Activated CD4-positive, alpha-beta memory T cell treated with anti-CD3 and anti-CD28 coated beads for 36 hours (primary cell): Measurements from ENCODE around the gene ADAT2. TPM values are rescaled to one million over a fixed set of nuclear protein-coding genes. Genes with fewer than 3 reads are reported as not detected.
"Not testable (repeated sequence)": the region's sequence is repeated elsewhere in the genome, so short reads cannot be mapped to it uniquely, and the experiment has no call there.

ENCODE experiments used
- CTCF ChIA-PET: fragments of 350-600 bp; sonication (Branson Sonifier 250); formaldehyde crosslinking; loops from one replicate; lab custom pipeline; 2021; ENCODE audit warnings: antibody characterized with exemption, inconsistent platforms; lab: Charles Lee
- POLR2A ChIA-PET: fragments of 350-600 bp; sonication (Branson Sonifier 250); formaldehyde crosslinking; loops from one replicate; lab custom pipeline; 2021; ENCODE audit warnings: antibody characterized with exemption; lab: Charles Lee
- DNase-seq: peaks from one replicate; pipeline ENCODE4 v3.0.0-alpha.2; 2020
- H3K27ac Mint-ChIP-seq: one replicate; pipeline ENCODE4 v1.8.0; 2021; ENCODE audit warnings: mixed read lengths
- H3K27me3 Mint-ChIP-seq: one replicate; pipeline ENCODE4 v1.8.0; 2021; ENCODE audit warnings: mixed read lengths
- H3K36me3 Mint-ChIP-seq: one replicate; pipeline ENCODE4 v1.8.0; 2021; ENCODE audit warnings: mixed read lengths
- H3K4me1 Mint-ChIP-seq: one replicate; pipeline ENCODE4 v1.8.0; 2021; ENCODE audit warnings: low read depth, mixed read lengths
- H3K4me3 Mint-ChIP-seq: one replicate; pipeline ENCODE4 v1.8.0; 2021; ENCODE audit warnings: mild to moderate bottlenecking, mixed read lengths
- H3K9me3 Mint-ChIP-seq: one replicate; pipeline ENCODE4 v1.8.0; 2021; ENCODE audit warnings: mixed read lengths
- intact Hi-C: fragments of 100-400 bp; cut with micrococcal nuclease; formaldehyde crosslinking; loops from one replicate; pipeline ENCODE4 v1.15.1; 2023
- total RNA-seq, 2 experiments: library from RNA; stranded (reverse); gene quantifications; one replicate each; pipeline ENCODE4 v1.2.3, GENCODE V29; 2021

Gene ADAT2
- total RNA-seq: 10 to 100 TPM; 26.0 to 27.0 TPM

DNA sequence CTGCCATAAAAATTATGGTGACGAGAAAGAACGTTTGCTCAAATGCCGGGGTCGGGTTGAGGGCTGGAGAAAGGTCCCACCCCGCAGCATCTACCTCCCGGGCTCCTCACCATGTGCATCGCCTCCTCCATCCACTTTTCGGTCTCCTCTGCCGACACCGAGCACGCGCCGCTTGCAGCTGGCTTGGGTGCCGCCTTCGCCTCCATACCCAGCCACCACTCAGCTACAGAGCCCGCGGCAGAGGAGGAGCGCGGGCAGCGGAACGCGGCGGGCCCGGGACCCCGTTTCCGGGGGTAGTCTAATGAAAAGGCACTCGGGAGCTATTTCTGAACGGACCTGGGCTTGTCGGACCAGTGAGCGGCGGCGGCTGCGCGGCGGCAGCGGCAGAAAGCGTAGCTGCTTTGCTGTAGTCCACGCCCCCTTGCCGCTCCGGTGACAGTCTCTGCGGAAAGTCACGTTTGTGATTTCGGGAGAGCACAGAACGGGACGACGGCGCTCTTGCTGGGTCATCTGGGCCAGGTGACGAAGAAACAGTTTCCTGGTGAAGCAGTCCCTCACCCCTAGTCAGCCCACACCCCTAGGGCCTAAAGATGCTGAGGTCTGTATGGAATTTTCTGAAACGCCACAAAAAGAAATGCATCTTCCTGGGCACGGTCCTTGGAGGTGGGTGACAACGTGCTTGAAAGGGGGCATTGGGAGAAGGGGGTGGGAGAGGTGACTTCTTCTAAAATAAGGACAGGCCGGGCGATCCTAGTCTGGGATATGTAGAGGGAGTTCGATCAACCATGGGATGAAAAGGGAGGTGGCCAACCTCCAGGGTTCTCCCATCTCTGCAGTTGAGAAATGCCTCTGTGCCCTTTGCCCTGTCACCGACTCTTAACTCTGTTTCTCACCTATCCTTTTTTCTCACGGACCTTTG, at the start of gene ADAT2, which contains the start of gene PEX3:
Gene ADAT2 (minus strand): TSS at position 243 of the 919 bp plus-strand sequence. CDS start 37 bp downstream, at position 206.
Gene PEX3 (plus strand): TSS at position 353 of the 919 bp plus-strand sequence. CDS start 238 bp downstream, at position 591.
- Mint-ChIP-seq H3K4me1 (peaks cover 45% of the 10 kb centered on the region), H3K27ac (peak within 1 kb of the TSS; percentile 91), H3K4me3 (peak within 1 kb of the TSS; percentile 88), H3K9me3 (no peaks in the 10 kb centered on the region), H3K27me3 (no peaks in the 10 kb centered on the region), H3K36me3 (peaks cover 1% of the 10 kb centered on the region)
- intact Hi-C loops: loop anchor here (1.0 to 5.0 kb wide), 10 partner anchors 9 to 1303 kb away; partner anchors contain the start of genes AIG1, FUCA2, NMBR and VTA1
- ChIA-PET CTCF (interaction anchor here (0.7 to 1.5 kb wide), 4 partner anchors 8 to 563 kb away, joined by 3 to 5 read pairs (median 4); partner anchors contain the start of gene FUCA2), POLR2A (interaction anchor here (0.7 to 2.0 kb wide), 12 partner anchors 9 to 631 kb away, joined by 3 to 10 read pairs (median 4); partner anchors contain the start of genes FUCA2 and LTV1)
- peak; percentile 97 for DNase-seq

DNA sequence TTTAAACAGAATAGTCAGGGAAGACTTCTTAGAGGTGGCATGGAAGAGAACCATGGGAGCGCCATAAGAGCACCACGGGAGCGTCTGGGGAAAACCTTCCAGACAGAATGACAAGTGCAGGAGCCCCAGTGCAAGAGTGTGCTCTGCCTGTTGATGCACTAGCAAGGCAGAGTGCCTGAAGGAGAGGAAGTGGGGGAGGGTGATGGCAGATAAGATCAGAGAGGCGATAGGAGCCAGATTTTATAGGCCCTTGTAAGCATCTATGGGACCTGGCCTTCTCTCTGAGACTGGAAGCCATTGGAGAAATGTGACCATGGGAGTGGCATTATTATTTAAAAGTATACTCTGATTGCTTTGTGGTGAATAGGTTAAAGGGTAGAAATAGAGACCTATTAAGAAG, 47.9 kb upstream of the ADAT2 start:
- no peak for DNase-seq
- no peak overlapping the region for H3K4me3 Mint-ChIP-seq
- H3K9me3 Mint-ChIP-seq: no peaks in the 10 kb centered on the region
- H3K27ac Mint-ChIP-seq: no peak overlapping the region
- H3K4me1 Mint-ChIP-seq: peaks cover 16% of the 10 kb centered on the region
- peaks cover 9% of the 10 kb centered on the region for H3K36me3 Mint-ChIP-seq
- no peaks in the 10 kb centered on the region for H3K27me3 Mint-ChIP-seq
- intact Hi-C loops: no loop called here
- ChIA-PET POLR2A (no interaction called here), CTCF (no interaction called here)

DNA sequence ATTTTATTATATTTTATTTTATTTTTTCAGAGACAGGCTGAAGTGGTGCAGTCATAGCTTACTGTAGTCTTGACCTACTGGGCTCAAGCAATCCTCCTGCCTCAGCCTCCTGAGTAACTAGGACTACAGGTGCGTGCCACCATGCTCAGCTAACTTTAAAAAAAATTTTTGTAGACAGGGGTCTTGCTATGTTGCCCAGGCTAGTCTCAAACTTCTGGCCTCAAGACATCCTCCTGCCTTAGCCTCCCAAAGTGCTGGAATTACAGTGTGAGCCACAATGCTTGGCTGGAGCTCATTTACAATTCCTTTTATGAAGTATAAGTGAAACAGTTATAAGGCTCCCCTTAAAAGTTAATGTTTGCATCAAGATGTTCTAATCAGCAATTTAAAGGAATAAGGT, 46.5 kb upstream of the ADAT2 start:
- Mint-ChIP-seq H3K27me3 (no peaks in the 10 kb centered on the region), H3K9me3 (no peaks in the 10 kb centered on the region), H3K36me3 (peaks cover 9% of the 10 kb centered on the region), H3K4me3 (no peak overlapping the region), H3K27ac (no peak overlapping the region), H3K4me1 (peaks cover 16% of the 10 kb centered on the region)
- ChIA-PET POLR2A (no interaction called here), CTCF (no interaction called here)
- intact Hi-C loops: no loop called here
- no peak for DNase-seq

DNA sequence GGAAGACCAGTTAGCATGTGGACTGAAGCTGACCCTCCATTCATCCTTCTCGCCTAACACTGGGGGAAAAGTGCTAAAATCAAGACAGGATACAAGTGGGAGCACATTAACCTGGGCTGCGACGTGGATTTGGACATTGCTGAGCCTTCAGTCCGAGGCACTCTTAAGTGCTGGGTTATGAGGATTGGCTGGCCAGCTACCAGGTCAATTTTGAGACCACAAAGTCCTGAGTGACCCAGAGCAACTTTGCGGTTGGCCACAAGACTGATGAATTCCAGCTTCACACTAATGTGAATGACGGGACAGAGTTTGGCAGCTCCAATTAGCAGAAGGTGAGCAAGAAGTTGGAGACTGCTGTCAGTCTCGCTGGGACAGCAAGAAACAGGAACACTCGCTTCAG, 40.3 kb upstream of the ADAT2 start:
- H3K4me1 Mint-ChIP-seq: no peaks in the 10 kb centered on the region
- ChIA-PET CTCF (no interaction called here), POLR2A (no interaction called here)
- H3K9me3 Mint-ChIP-seq: no peaks in the 10 kb centered on the region
- no peak for DNase-seq
- no peak overlapping the region for H3K27ac Mint-ChIP-seq
- no peaks in the 10 kb centered on the region for H3K36me3 Mint-ChIP-seq
- no peaks in the 10 kb centered on the region for H3K27me3 Mint-ChIP-seq
- no peak overlapping the region for H3K4me3 Mint-ChIP-seq
- intact Hi-C loops: no loop called here

DNA sequence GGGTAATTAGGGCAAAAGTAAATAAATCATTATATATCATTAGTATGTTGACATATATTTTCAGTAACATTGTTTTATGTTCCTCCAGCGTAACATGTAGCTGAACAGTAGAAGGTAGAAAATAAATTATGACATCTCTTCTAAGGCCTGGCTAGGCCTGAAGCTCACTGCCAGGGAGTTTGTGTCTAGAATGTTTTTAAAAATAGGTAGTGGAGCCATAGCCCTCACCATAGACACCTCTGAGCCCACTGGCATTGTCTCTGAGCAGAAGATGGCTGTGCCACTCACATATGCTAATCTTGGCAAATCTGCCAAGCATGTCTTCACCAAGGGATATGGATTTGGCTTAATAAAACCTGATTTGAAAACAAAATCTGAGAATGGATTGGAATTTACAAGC, 39.7 kb upstream of the ADAT2 start:
- ChIA-PET CTCF (no interaction called here), POLR2A (no interaction called here)
- intact Hi-C loops: no loop called here
- Mint-ChIP-seq H3K27ac (no peak overlapping the region), H3K4me1 (no peaks in the 10 kb centered on the region), H3K27me3 (no peaks in the 10 kb centered on the region), H3K9me3 (no peaks in the 10 kb centered on the region), H3K4me3 (no peak overlapping the region), H3K36me3 (peaks cover 1% of the 10 kb centered on the region)
- DNase-seq: no peak

DNA sequence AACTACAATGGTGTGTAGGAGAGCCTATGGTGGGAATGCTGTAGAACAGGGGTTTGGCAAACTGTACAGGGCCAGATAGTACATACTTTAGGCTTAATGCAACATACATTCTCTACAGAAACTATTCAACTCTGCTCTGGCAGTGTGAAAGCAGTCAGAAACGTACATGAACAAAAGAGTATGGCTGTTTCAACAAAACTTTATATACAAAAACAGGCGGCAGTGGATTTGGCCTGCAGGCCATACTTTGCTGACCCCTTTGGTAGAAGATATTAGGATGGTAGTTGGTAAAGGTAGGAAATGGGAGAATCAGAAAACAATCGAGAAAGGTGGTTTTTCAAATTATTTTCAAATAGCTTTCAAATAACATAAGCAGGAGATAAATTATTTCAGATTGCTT, 36.3 kb upstream of the ADAT2 start:
- Mint-ChIP-seq H3K4me1 (no peaks in the 10 kb centered on the region), H3K27me3 (no peaks in the 10 kb centered on the region), H3K4me3 (no peak overlapping the region), H3K36me3 (peaks cover 5% of the 10 kb centered on the region), H3K9me3 (no peaks in the 10 kb centered on the region), H3K27ac (no peak overlapping the region)
- CTCF ChIA-PET: interaction anchor here (0.7 to 1.4 kb wide), 3 partner anchors 16 to 1298 kb away, joined by 3 to 6 read pairs (median 4); no protein-coding TSS in a partner anchor
- intact Hi-C loops: no loop called here
- POLR2A ChIA-PET: interaction anchor here (1.0 kb wide), 1 partner anchor 34 kb away, joined by 3 read pairs; no protein-coding TSS in a partner anchor
- DNase-seq: no peak

DNA sequence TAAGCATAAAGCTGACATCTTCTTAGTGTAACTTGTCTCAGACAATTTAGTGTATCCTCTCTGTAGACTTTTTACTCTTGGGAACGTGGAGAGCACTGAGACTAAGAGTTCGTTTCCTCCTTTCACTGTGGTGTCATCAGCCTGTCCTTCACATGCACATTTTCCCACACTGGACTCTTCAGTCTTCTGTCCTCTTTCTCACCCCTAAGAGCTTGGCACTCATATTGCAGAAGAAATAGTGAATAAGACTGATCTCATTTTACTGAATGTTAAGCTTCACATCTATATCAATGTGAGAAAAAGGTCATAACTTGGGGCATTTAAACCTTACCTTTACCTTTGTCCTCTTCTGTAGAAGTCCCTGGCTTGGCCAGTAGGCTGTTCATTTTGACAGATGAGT, 35.5 kb upstream of the ADAT2 start:
- intact Hi-C loops: no loop called here
- H3K9me3 Mint-ChIP-seq: no peaks in the 10 kb centered on the region
- H3K27ac Mint-ChIP-seq: peak overlapping the region; percentile 33
- ChIA-PET CTCF (no interaction called here), POLR2A (no interaction called here)
- DNase-seq: no peak
- H3K27me3 Mint-ChIP-seq: no peaks in the 10 kb centered on the region
- no peaks in the 10 kb centered on the region for H3K4me1 Mint-ChIP-seq
- H3K4me3 Mint-ChIP-seq: no peak overlapping the region
- H3K36me3 Mint-ChIP-seq: peaks cover 5% of the 10 kb centered on the region

DNA sequence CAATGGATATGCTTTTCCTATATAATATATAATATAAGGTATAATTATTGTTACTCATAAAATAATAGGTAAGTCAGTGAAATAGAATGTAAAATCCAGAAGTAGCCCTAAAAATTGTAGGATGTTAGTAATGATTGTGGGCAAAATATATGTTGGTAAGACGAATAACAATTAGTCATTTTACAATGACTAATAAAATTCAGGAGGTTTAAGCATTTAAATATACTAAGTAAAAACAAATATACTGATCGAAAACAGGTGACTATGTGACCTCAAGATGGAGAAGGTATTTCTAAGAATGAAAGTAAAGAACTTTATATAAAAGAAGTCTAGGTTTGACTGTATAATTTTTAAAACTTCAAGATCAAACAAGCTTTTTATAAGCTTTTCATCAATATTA, 32.1 kb upstream of the ADAT2 start:
- intact Hi-C loops: no loop called here

DNA sequence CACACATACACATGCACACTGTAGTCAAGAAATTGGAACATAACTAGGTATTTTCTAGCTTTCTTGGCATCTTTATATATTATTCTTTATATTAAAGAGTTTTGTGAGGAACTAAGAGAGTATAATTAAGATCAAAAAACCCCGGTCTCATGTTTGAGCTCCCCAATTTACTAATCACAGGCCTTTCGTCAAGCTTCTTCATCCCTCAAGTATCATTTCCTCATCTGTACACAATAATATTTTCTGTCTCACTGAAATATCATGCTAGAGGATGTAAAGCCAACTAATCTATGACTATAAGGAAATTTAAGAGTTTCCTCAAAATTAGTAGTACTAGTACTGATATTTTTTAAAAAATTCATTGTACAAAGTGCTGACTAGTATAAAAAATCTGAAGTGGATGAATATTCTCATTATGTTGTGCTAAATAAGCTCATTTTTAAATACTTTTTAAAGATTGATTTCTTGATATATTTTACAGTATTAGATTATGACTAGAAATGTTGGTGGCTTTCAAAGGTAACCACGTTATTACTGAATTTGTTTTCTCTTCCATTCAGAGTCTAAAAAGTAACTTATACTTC, 28.1 kb upstream of the ADAT2 start:
- no peak for DNase-seq
- no peak overlapping the region for H3K27ac Mint-ChIP-seq
- no peak overlapping the region for H3K4me3 Mint-ChIP-seq
- ChIA-PET CTCF (no interaction called here), POLR2A (no interaction called here)
- H3K36me3 Mint-ChIP-seq: peaks cover 27% of the 10 kb centered on the region
- intact Hi-C loops: no loop called here
- H3K27me3 Mint-ChIP-seq: no peaks in the 10 kb centered on the region
- no peaks in the 10 kb centered on the region for H3K4me1 Mint-ChIP-seq
- no peaks in the 10 kb centered on the region for H3K9me3 Mint-ChIP-seq

More for the DNA sequence above, 32.1 kb upstream of the ADAT2 start:
- H3K9me3 Mint-ChIP-seq: no peaks in the 10 kb centered on the region
- POLR2A ChIA-PET: no interaction called here
- peaks cover 13% of the 10 kb centered on the region for H3K36me3 Mint-ChIP-seq
- no peak overlapping the region for H3K27ac Mint-ChIP-seq
- H3K4me3 Mint-ChIP-seq: no peak overlapping the region
- CTCF ChIA-PET: no interaction called here
- no peak for DNase-seq
- no peaks in the 10 kb centered on the region for H3K4me1 Mint-ChIP-seq
- H3K27me3 Mint-ChIP-seq: no peaks in the 10 kb centered on the region

DNA sequence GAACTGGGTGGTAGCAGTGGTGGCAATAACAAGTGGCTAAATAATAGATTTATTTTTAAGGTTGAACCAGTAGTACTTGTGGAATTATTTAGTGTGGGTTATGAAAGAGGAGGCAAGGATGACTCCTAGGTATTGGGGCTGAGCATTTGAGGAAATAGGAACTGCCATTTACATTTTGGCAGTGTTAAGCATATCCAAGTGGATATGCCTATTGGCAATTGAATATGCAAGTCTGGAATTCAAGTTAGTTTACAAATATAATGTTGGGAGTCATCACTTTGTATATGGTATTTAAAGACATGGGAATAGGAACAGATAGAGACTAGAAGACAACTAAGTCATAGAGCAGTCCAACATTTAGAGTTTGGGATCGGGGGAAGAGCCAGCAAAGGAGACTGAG, 26.1 kb upstream of the ADAT2 start:
- Mint-ChIP-seq H3K4me1 (no peaks in the 10 kb centered on the region), H3K9me3 (no peaks in the 10 kb centered on the region), H3K27me3 (no peaks in the 10 kb centered on the region), H3K4me3 (no peak overlapping the region), H3K36me3 (peaks cover 41% of the 10 kb centered on the region), H3K27ac (no peak overlapping the region)
- ChIA-PET POLR2A (no interaction called here), CTCF (no interaction called here)
- DNase-seq: no peak
- intact Hi-C loops: no loop called here

DNA sequence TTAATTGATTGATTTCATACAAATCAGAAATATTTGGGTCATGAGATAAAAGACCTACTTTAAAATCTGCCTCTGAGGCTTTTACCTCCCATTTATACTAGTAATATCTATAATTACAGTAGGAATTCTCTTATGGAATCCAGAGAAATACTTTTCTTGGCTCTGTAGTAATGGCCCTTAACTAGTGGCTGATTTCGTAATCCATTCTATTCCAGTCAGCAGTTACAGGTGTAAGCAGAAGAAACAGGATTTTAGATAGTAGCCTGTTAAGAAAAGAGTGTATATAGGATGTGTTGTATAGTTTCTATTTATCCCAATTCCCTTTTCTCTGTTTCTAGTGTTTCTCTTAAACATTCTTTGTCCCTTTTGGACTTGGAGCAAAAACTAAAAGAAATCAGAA, 21.3 kb upstream of the ADAT2 start:
- no peaks in the 10 kb centered on the region for H3K27me3 Mint-ChIP-seq
- POLR2A ChIA-PET: no interaction called here
- H3K36me3 Mint-ChIP-seq: peaks cover 53% of the 10 kb centered on the region
- intact Hi-C loops: no loop called here
- no peaks in the 10 kb centered on the region for H3K9me3 Mint-ChIP-seq
- no peak overlapping the region for H3K27ac Mint-ChIP-seq
- no peak overlapping the region for H3K4me3 Mint-ChIP-seq
- no peaks in the 10 kb centered on the region for H3K4me1 Mint-ChIP-seq
- no peak for DNase-seq
- CTCF ChIA-PET: no interaction called here

DNA sequence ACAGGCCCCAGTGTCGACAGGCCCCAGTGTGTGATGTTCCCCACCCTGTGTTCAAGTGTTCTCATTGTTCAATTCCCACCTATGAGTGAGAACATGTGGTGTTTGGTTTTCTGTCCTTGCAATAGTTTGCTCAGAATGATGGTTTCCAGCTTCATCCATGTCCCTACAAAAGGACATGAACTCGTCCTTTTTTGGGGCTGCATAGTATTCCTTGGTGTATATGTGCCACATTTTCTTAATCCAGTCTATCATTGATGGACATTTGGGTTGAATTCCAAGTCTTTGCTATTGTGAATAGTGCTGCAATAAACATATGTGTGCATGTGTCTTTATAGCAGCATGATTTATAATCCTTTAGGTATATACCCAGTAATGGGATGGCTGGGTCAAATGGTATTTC, 18.3 kb upstream of the ADAT2 start:
- intact Hi-C loops, DNase-seq, H3K9me3 Mint-ChIP-seq, CTCF ChIA-PET, H3K27ac Mint-ChIP-seq, H3K4me3 Mint-ChIP-seq, H3K4me1 Mint-ChIP-seq, H3K27me3 Mint-ChIP-seq, POLR2A ChIA-PET: not testable (repeated sequence)
- H3K36me3 Mint-ChIP-seq: peaks cover 42% of the 10 kb centered on the region
